Sigmoid colon (tissue), 7 donors: Measurements from ENCODE around the gene PLP2. TPM values are rescaled to one million over a fixed set of nuclear protein-coding genes. Genes with fewer than 3 reads are reported as not detected.
A peak's percentile ranks its signal among the peaks of the same experiment; 100 is the strongest.

Experiments
- DNase-seq: peaks from one replicate; pipeline ENCODE4 v3.0.0-alpha.2; 2019
- H3K27ac ChIP-seq, 4 donors: fragments of 200-600 bp; sonication (generic); one replicate each; pipeline ENCODE4 v1.5.1; 2016 to 2019; ENCODE audit warnings: mild to moderate bottlenecking in 1 of 4
- H3K27me3 ChIP-seq, 3 donors: fragments of 200-600 bp; sonication (generic); one replicate each; pipeline ENCODE4 v1.5.1; 2019; ENCODE audit warnings: mild to moderate bottlenecking in 1 of 3
- H3K36me3 ChIP-seq, 4 donors: fragments of 200-600 bp; sonication (generic); one replicate each; pipeline ENCODE4 v1.5.1; 2016 to 2019
- H3K4me1 ChIP-seq, 4 donors: fragments of 200-600 bp; sonication (generic); one replicate each; pipeline ENCODE4 v1.5.1; 2017 to 2019
- H3K4me3 ChIP-seq, 4 donors: fragments of 200-600 bp; sonication (generic); one replicate each; pipeline ENCODE4 v1.5.1; 2017 to 2019; ENCODE audit warnings: mild to moderate bottlenecking in 2 of 4, moderate library complexity in 1 of 4
- H3K9me3 ChIP-seq, 4 donors: fragments of 200-600 bp in 3 of 4; sonication (generic) in 3 of 4; one replicate each; pipeline versions ENCODE4 v1.5.1 to v1.6.1; 2013 to 2019
- CTCF ChIP-seq, 4 experiments: fragments of 450-650 bp in 3 of 4; fragments of 200-600 bp in 1 of 4; IDR thresholded peaks; one replicate each; pipeline ENCODE4 v1.5.1; 2016 to 2019; ENCODE audit warnings: antibody characterized with exemption in 4 of 4, mild to moderate bottlenecking in 3 of 4, moderate library complexity in 2 of 4
- EP300 ChIP-seq, 4 donors: sonication (generic); formaldehyde crosslinking; IDR thresholded peaks; one replicate each; pipeline ENCODE4 v1.6.1; 2017; ENCODE audit warnings: antibody characterized with exemption in 4 of 4
- POLR2A ChIP-seq, 2 donors: fragments of 450-650 bp; IDR thresholded peaks; one replicate each; pipeline ENCODE4 v1.6.1; 2016; ENCODE audit warnings: antibody characterized with exemption in 2 of 2, mild to moderate bottlenecking in 2 of 2, moderate library complexity in 2 of 2
- POLR2AphosphoS5 ChIP-seq, 4 donors: sonication (generic); formaldehyde crosslinking; IDR thresholded peaks; one replicate each; pipeline ENCODE4 v1.6.1; 2017; ENCODE audit warnings: antibody characterized with exemption in 4 of 4
- WGBS, 2 donors: extraction: QIAGEN DNeasy Blood & Tissue Kit; methylation state at CpG; one replicate each; pipeline ENCODE4 v1.1.7; 2013; 5-methylcytosine and 5-hydroxymethylcytosine counted together
- intact Hi-C: fragments of 100-400 bp; cut with DNase I; formaldehyde crosslinking; loops from one replicate; pipeline ENCODE4 v1.15.1; 2023
- polyA plus RNA-seq, 3 donors: library from polyadenylated mRNA; stranded (reverse); fragments of 200-250 nt; gene quantifications; one replicate each; pipeline ENCODE4 v1.2.3, GENCODE V29; 2013
- total RNA-seq, 4 donors: library from RNA; depleted of rRNA; stranded (reverse); fragments of >200 nt; gene quantifications; one replicate each; pipeline ENCODE4 v1.1.0, GENCODE V29; 2016
- donor health status: healthy with polysubstance abuse.
- donor health status: Bipolar disorder and iron deficiency.
- donor health status: healthy.

Gene PLP2
- total and polyA plus RNA-seq, 7 donors, result 39.0 to 185 (median 61.7) TPM

GRCh38 chrX:49197543-49198087 is 25.9 kb downstream of the PLP2 start:
- H3K4me1 ChIP-seq, result peaks cover 0 to 8% (median 5%) of the 10 kb centered on the region in 4 donors
- H3K4me3 ChIP-seq, result no peak overlapping the region
- intact Hi-C loops, result no loop called here
- no peak overlapping the region for H3K27ac ChIP-seq
- no peaks in the 10 kb centered on the region for H3K36me3 ChIP-seq
- WGBS, 2 donors, result 71 to 79% methylated on average over 13 of the region's 13 CpGs
- H3K9me3 ChIP-seq, result no peaks in the 10 kb centered on the region
- TF ChIP-seq POLR2A (IDR thresholded peaks at IDR 0.05) (no peak), CTCF (IDR thresholded peaks at IDR 0.05) (no peak), POLR2AphosphoS5 (IDR thresholded peaks at IDR 0.05) (no peak), EP300 (IDR thresholded peaks at IDR 0.05) (no peak)
- no peaks in the 10 kb centered on the region for H3K27me3 ChIP-seq
- DNase-seq, result no peak

DNA sequence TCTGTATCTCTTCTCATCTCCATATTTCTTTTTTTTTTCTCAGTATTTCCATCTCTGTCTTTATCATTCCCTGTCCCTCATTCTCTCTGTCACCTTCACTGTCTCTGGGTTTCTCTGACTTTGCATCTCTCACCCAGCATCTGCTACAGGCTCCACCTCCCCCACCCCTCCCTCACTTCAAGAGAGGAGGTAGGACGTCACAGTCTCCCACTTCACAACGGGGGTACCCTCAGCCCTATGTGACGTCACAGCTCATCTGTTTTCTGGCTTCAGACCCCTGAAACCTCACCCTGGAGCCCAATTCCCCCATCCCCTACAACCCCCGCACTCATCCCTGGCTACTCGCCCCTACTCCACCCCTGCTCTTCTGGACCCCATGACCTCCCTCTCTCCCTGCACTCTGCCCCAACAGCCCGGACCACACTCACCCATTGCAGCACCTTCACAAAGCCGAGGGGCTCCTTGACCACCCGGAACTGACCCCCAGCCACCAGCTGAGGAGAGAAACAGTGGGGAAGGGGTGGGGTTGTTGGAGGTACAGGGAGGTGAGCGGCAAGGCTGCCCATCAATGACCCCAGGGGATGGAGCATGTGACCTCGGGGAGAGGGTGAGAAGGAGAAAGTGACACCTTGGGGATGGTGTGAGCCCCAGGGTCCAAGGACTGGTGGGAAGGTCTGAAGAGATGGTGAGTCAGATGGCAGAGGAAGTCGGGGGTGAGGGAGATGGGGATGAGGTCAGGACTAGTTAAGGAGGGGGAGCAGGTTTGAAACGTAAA is 27.0 kb downstream of the PLP2 start:
- H3K4me1 ChIP-seq, result peaks cover 0 to 8% (median 5%) of the 10 kb centered on the region in 4 donors
- no peak overlapping the region for H3K4me3 ChIP-seq
- no peak for DNase-seq
- TF ChIP-seq EP300 (IDR thresholded peaks at IDR 0.05) (no peak), POLR2AphosphoS5 (IDR thresholded peaks at IDR 0.05) (no peak), POLR2A (IDR thresholded peaks at IDR 0.05) (no peak), CTCF (IDR thresholded peaks at IDR 0.05) (no peak)
- no peaks in the 10 kb centered on the region for H3K27me3 ChIP-seq
- 16 to 23% methylated on average over 12 of the region's 12 CpGs for WGBS, 2 donors
- no peaks in the 10 kb centered on the region for H3K36me3 ChIP-seq
- no peaks in the 10 kb centered on the region for H3K9me3 ChIP-seq
- intact Hi-C loops, result no loop called here
- H3K27ac ChIP-seq, result no peak overlapping the region

DNA sequence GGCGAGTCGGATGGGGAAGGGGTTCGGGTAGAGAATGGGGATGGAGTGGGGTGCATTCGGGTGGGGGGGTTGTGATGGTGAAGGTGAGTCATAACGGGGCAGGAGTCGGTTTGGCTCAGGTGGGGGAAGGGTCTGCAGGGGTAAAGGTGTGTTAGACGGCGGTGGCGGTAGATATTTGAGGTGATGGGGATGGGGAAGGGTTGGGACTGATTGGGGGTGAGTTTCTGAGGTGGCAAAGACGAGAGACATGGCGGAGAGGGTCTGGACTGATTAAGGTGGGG is 27.6 kb downstream of the PLP2 start:
- peak overlapping the region in 1 of 4 donors; percentile 43 for H3K4me3 ChIP-seq
- intact Hi-C loops, result no loop called here

GRCh38 chrX:49199906-49200771 is 28.4 kb downstream of the PLP2 start, which contains the start of gene SYP:
TSS of gene SYP (minus strand) at chrX:49200193. CDS start at chrX:49200186, 7 bp downstream.
- DNase-seq, result peak; percentile 96
- Histone ChIP-seq H3K9me3 (no peaks in the 10 kb centered on the region), H3K27ac (peak within 1 kb of the TSS; percentile 55 to 72 (median 65)), H3K36me3 (no peaks in the 10 kb centered on the region), H3K4me3 (peak within 1 kb of the TSS in 3 of 4 donors; percentile 27 to 43 (median 37)), H3K27me3 (no peaks in the 10 kb centered on the region), H3K4me1 (peaks cover 0 to 8% (median 5%) of the 10 kb centered on the region in 4 donors)
- TF ChIP-seq CTCF (IDR thresholded peaks at IDR 0.05) (no peak), POLR2AphosphoS5 (IDR thresholded peaks at IDR 0.05) (peak; percentile 75 to 88 (median 83)), POLR2A (IDR thresholded peaks at IDR 0.05) (peak; percentile 43 to 69), EP300 (IDR thresholded peaks at IDR 0.05) (no peak)
- intact Hi-C loops, result loop anchor here (2.0 kb wide), 2 partner anchors 43 to 71 kb away; no protein-coding TSS in a partner anchor
- WGBS, 2 donors, result 1% methylated on average over 61 of the region's 61 CpGs

More for the DNA sequence above, 27.6 kb downstream of the PLP2 start:
- TF ChIP-seq POLR2AphosphoS5 (IDR thresholded peaks at IDR 0.05) (no peak), EP300 (IDR thresholded peaks at IDR 0.05) (no peak), POLR2A (IDR thresholded peaks at IDR 0.05) (no peak), CTCF (IDR thresholded peaks at IDR 0.05) (no peak)
- H3K4me1 ChIP-seq, result peaks cover 0 to 8% (median 5%) of the 10 kb centered on the region in 4 donors
- H3K9me3 ChIP-seq, result no peaks in the 10 kb centered on the region
- 11 to 12% methylated on average over 11 of the region's 11 CpGs for WGBS, 2 donors
- no peak overlapping the region for H3K27ac ChIP-seq
- H3K36me3 ChIP-seq, result no peaks in the 10 kb centered on the region
- no peaks in the 10 kb centered on the region for H3K27me3 ChIP-seq
- DNase-seq, result no peak
